Measurements from ENCODE around the gene WDR70.
A peak's percentile ranks its signal among the peaks of the same experiment; 100 is the strongest.

- TF ChIP-seq POLR2A (IDR thresholded peaks at IDR 0.05; ENCODE audit: low read depth, low read length) = peak; percentile 80
- peak; percentile 80 for TF ChIP-seq TAF1 (IDR thresholded peaks at IDR 0.05; ENCODE audit: low read depth, low read length)
- peak; percentile 16; the same call in 1 of the 2 replicates for TF ChIP-seq SPI1 (IDR thresholded peaks at IDR 0.05; ENCODE audit: low read depth, low read length)
- TF ChIP-seq POLR2AphosphoS5 (IDR thresholded peaks at IDR 0.05; ENCODE audit: low read depth, low read length) = peak; percentile 80
Observed at GRCh38 chr5:37379100-37379628, at the start of gene WDR70.

All from GM12891 (cell line).